ENCODE results near the gene DPP4. TPM values are rescaled to one million over a fixed set of nuclear protein-coding genes. Genes with fewer than 3 reads are reported as not detected.
A peak's percentile ranks its signal among the peaks of the same experiment; 100 is the strongest.

Gene DPP4
- total and polyA plus RNA-seq, 4 donors = 7.2 to 51.6 (median 21.3) TPM

- H3K9me3 ChIP-seq (ENCODE audit: control insufficient read depth in 4 of 4, insufficient read depth in 3 of 4, low read length in 3 of 4) = no peaks in the 10 kb centered on the region
- H3K4me3 ChIP-seq = no peak overlapping the region
- H3K9ac ChIP-seq (ENCODE audit: insufficient read depth in 1 of 2, low read length in 2 of 2) = no peak overlapping the region
- H3K36me3 ChIP-seq (ENCODE audit: control insufficient read depth in 4 of 4, insufficient read depth in 4 of 4, low read length in 4 of 4) = no peaks in the 10 kb centered on the region
- WGBS, 2 donors = 83% methylated on average over 4 of the region's 4 CpGs
- ATAC-seq (ENCODE audit: insufficient read depth, low FRiP score) (no peak), DNase-seq (no peak)
- H3K4me1 ChIP-seq (ENCODE audit: control insufficient read depth in 5 of 5, insufficient read depth in 5 of 5, low read length in 5 of 5) = no peaks in the 10 kb centered on the region
- TF ChIP-seq CTCF (IDR thresholded peaks at IDR 0.05; ENCODE audit: control extremely low read depth, extremely low read depth) = no peak
- H3K27ac ChIP-seq (ENCODE audit: low read depth in 1 of 2, low read length in 1 of 2) = no peak overlapping the region
- peaks cover 0 to 2% (median 0%) of the 10 kb centered on the region in 3 donors for H3K27me3 ChIP-seq (ENCODE audit: control insufficient read depth in 3 of 3, insufficient read depth in 3 of 3, low read length in 2 of 3)
Observed at GRCh38 chr2:161952783-161953191, 121.2 kb downstream of the DPP4 start.

- H3K27ac ChIP-seq (ENCODE audit: low read depth in 1 of 2, low read length in 1 of 2) = no peak overlapping the region
- peaks cover 0 to 3% (median 0%) of the 10 kb centered on the region in 5 donors for H3K4me1 ChIP-seq (ENCODE audit: control insufficient read depth in 5 of 5, insufficient read depth in 5 of 5, low read length in 5 of 5)
- no peak for ATAC-seq (ENCODE audit: insufficient read depth, low FRiP score)
- H3K36me3 ChIP-seq (ENCODE audit: control insufficient read depth in 4 of 4, insufficient read depth in 4 of 4, low read length in 4 of 4) = no peaks in the 10 kb centered on the region
- 46 to 61% methylated on average over 5 of the region's 5 CpGs for WGBS, 2 donors
- no peak overlapping the region for H3K9ac ChIP-seq (ENCODE audit: insufficient read depth in 1 of 2, low read length in 2 of 2)
- DNase-seq = no peak
- no peak for TF ChIP-seq CTCF (IDR thresholded peaks at IDR 0.05; ENCODE audit: control extremely low read depth, extremely low read depth)
- H3K9me3 ChIP-seq (ENCODE audit: control insufficient read depth in 4 of 4, insufficient read depth in 3 of 4, low read length in 3 of 4) = no peaks in the 10 kb centered on the region
- peaks cover 0 to 4% (median 0%) of the 10 kb centered on the region in 3 donors for H3K27me3 ChIP-seq (ENCODE audit: control insufficient read depth in 3 of 3, insufficient read depth in 3 of 3, low read length in 2 of 3)
- H3K4me3 ChIP-seq = no peak overlapping the region
Observed at GRCh38 chr2:161947836-161948235, 126.2 kb downstream of the DPP4 start.

GRCh38 chr2:161947406-161947805 lies 126.6 kb downstream of the DPP4 start:
- Histone ChIP-seq H3K9ac (ENCODE audit: insufficient read depth in 1 of 2, low read length in 2 of 2) (no peak overlapping the region), H3K36me3 (ENCODE audit: control insufficient read depth in 4 of 4, insufficient read depth in 4 of 4, low read length in 4 of 4) (no peaks in the 10 kb centered on the region), H3K4me1 (ENCODE audit: control insufficient read depth in 5 of 5, insufficient read depth in 5 of 5, low read length in 5 of 5) (peaks cover 0 to 4% (median 0%) of the 10 kb centered on the region in 5 donors), H3K9me3 (ENCODE audit: control insufficient read depth in 4 of 4, insufficient read depth in 3 of 4, low read length in 3 of 4) (no peaks in the 10 kb centered on the region), H3K27me3 (ENCODE audit: control insufficient read depth in 3 of 3, insufficient read depth in 3 of 3, low read length in 2 of 3) (peaks cover 0 to 4% (median 0%) of the 10 kb centered on the region in 3 donors), H3K27ac (ENCODE audit: low read depth in 1 of 2, low read length in 1 of 2) (no peak overlapping the region), H3K4me3 (no peak overlapping the region)
- 68 to 80% methylated on average over 3 of the region's 3 CpGs for WGBS, 2 donors
- no peak for ATAC-seq (ENCODE audit: insufficient read depth, low FRiP score)
- no peak for DNase-seq
- no peak for TF ChIP-seq CTCF (IDR thresholded peaks at IDR 0.05; ENCODE audit: control extremely low read depth, extremely low read depth)

GRCh38 chr2:161946489-161947107 lies 127.4 kb downstream of the DPP4 start:
- H3K36me3 ChIP-seq (ENCODE audit: control insufficient read depth in 4 of 4, insufficient read depth in 4 of 4, low read length in 4 of 4) = no peaks in the 10 kb centered on the region
- ATAC-seq (ENCODE audit: insufficient read depth, low FRiP score) (no peak), DNase-seq (peak; percentile 15 to 63 (median 62))
- H3K27me3 ChIP-seq (ENCODE audit: control insufficient read depth in 3 of 3, insufficient read depth in 3 of 3, low read length in 2 of 3) = peaks cover 0 to 4% (median 0%) of the 10 kb centered on the region in 3 donors
- TF ChIP-seq CTCF (IDR thresholded peaks at IDR 0.05; ENCODE audit: control extremely low read depth, extremely low read depth) = peak; percentile 18
- H3K9me3 ChIP-seq (ENCODE audit: control insufficient read depth in 4 of 4, insufficient read depth in 3 of 4, low read length in 3 of 4) = no peaks in the 10 kb centered on the region
- no peak overlapping the region for H3K27ac ChIP-seq (ENCODE audit: low read depth in 1 of 2, low read length in 1 of 2)
- no peak overlapping the region for H3K4me3 ChIP-seq
- H3K9ac ChIP-seq (ENCODE audit: insufficient read depth in 1 of 2, low read length in 2 of 2) = no peak overlapping the region
- WGBS, 2 donors = 24 to 38% methylated on average over 3 of the region's 3 CpGs
- peaks cover 0 to 4% (median 0%) of the 10 kb centered on the region in 5 donors for H3K4me1 ChIP-seq (ENCODE audit: control insufficient read depth in 5 of 5, insufficient read depth in 5 of 5, low read length in 5 of 5)

Measured in lung (tissue), 12 donors.